IMR-90 (cell line): Measurements from ENCODE around the gene LILRA1. TPM values are rescaled to one million over a fixed set of nuclear protein-coding genes. Genes with fewer than 3 reads are reported as not detected.

Experiments
- ATAC-seq: fragments of 200-7000 bp; cut with Tn5 transposase; 2 replicates; pipeline ENCODE4 v1.9.1; 2020; ENCODE audit warnings: low read depth, mild to moderate bottlenecking, moderate library complexity
- BruUV-seq: library from RNA; stranded (reverse); fragments of 400-500 nt; replicated peaks from 2 replicates; lab custom pipeline; 2021; lab: Mats Ljungman, UMichigan
- CTCF ChIA-PET: fragments of 300-600 bp; formaldehyde crosslinking; extraction: SDS; loops from one replicate; lab custom pipeline; 2021; ENCODE audit warnings: antibody characterized with exemption; lab: Yijun Ruan, JAX
- POLR2A ChIA-PET: fragments of 300-600 bp; sonication (Branson Sonifier 250); formaldehyde crosslinking; loops from one replicate; lab custom pipeline; 2022; ENCODE audit warnings: antibody characterized with exemption; ENCODE audit not compliant: unreplicated experiment; lab: Charles Lee
- DNase-seq: peaks from one replicate; pipeline ENCODE4 v3.0.0; 2013
- H2AFZ ChIP-seq: replicated peaks from 2 replicates; pipeline ENCODE3; 2013; ENCODE audit warnings: low read length, mild to moderate bottlenecking; ENCODE audit not compliant: poor library complexity
- H2AK5ac ChIP-seq: 2 replicates; pipeline ENCODE4 v1.6.1; 2013; ENCODE audit warnings: low read depth, low read length, inconsistent platforms
- H2AK9ac ChIP-seq: replicated peaks from 2 replicates; pipeline ENCODE3; 2013; ENCODE audit warnings: mild to moderate bottlenecking, low read depth, low read length, moderate library complexity; ENCODE audit not compliant: poor library complexity
- H2BK120ac ChIP-seq: 2 replicates; pipeline ENCODE4 v1.6.1; 2013; ENCODE audit warnings: low read depth, low read length, inconsistent platforms
- H2BK15ac ChIP-seq: 3 replicates; pipeline ENCODE4 v1.6.1; 2013; ENCODE audit warnings: low read depth, low read length, inconsistent platforms
- H2BK20ac ChIP-seq: 2 replicates; pipeline ENCODE4 v1.6.1; 2013; ENCODE audit warnings: low read depth, mild to moderate bottlenecking, inconsistent platforms, low read length, moderate library complexity
- H2BK5ac ChIP-seq: 2 replicates; pipeline ENCODE4 v1.6.1; 2013; ENCODE audit warnings: mild to moderate bottlenecking, low read depth, low read length, inconsistent platforms; ENCODE audit not compliant: poor library complexity, severe bottlenecking
- H3K14ac ChIP-seq: replicated peaks from 2 replicates; pipeline ENCODE4 v1.6.1; 2013; ENCODE audit warnings: low read depth, low read length, inconsistent platforms
- H3K18ac ChIP-seq: 2 replicates; pipeline ENCODE4 v1.6.1; 2013; ENCODE audit warnings: low read depth, low read length, control low read depth
- H3K23ac ChIP-seq: 2 replicates; pipeline ENCODE4 v1.6.1; 2013; ENCODE audit warnings: low read depth, low read length, inconsistent platforms
- H3K27ac ChIP-seq: 2 replicates; pipeline ENCODE4 v1.5.1; 2013; ENCODE audit warnings: mild to moderate bottlenecking, control low read depth, low read length; ENCODE audit not compliant: insufficient read depth
- H3K27me3 ChIP-seq: 2 replicates; pipeline ENCODE4 v1.6.1; 2013; ENCODE audit warnings: low read length; ENCODE audit not compliant: control insufficient read depth, insufficient read depth
- H3K36me3 ChIP-seq: 2 replicates; pipeline ENCODE4 v1.6.1; 2013; ENCODE audit warnings: low read length, mixed read lengths; ENCODE audit not compliant: control insufficient read depth, insufficient read depth
- H3K4ac ChIP-seq: 2 replicates; pipeline ENCODE4 v1.6.1; 2013; ENCODE audit warnings: low read depth, low read length, inconsistent platforms
- H3K4me1 ChIP-seq: 2 replicates; pipeline ENCODE4 v1.6.1; 2013; ENCODE audit warnings: low read length, mixed read lengths; ENCODE audit not compliant: control insufficient read depth, insufficient read depth
- H3K4me2 ChIP-seq: 2 replicates; pipeline ENCODE4 v1.6.1; 2013; ENCODE audit warnings: low read depth, mild to moderate bottlenecking, control low read depth, low read length, moderate library complexity
- H3K4me3 ChIP-seq: 2 replicates; pipeline ENCODE4 v1.5.1; 2013; ENCODE audit warnings: low read depth, mild to moderate bottlenecking, control low read depth, low read length, moderate library complexity; ENCODE audit not compliant: insufficient read depth
- H3K56ac ChIP-seq: 2 replicates; pipeline ENCODE4 v1.6.1; 2013; ENCODE audit warnings: low read length, inconsistent platforms; ENCODE audit not compliant: insufficient read depth; ENCODE audit errors: extremely low read depth
- H3K79me1 ChIP-seq, 2 experiments: 2 replicates each; pipeline ENCODE4 v1.6.1; 2013; ENCODE audit warnings: low read length in 2 of 2, inconsistent platforms in 1 of 2, low read depth in 1 of 2
- H3K9ac ChIP-seq: 2 replicates; pipeline ENCODE4 v1.6.1; 2013; ENCODE audit warnings: low read depth, low read length, control low read depth
- H3K9me1 ChIP-seq: 2 replicates; pipeline ENCODE4 v1.6.1; 2013; ENCODE audit warnings: low read length, inconsistent platforms; ENCODE audit not compliant: insufficient read depth
- H3K9me3 ChIP-seq: 2 replicates; pipeline ENCODE4 v1.6.1; 2013; ENCODE audit warnings: low read length; ENCODE audit not compliant: control insufficient read depth, insufficient read depth
- H4K20me1 ChIP-seq: 2 replicates; pipeline ENCODE4 v1.6.1; 2013; ENCODE audit warnings: low read length, inconsistent platforms; ENCODE audit not compliant: insufficient read depth
- H4K5ac ChIP-seq: 2 replicates; pipeline ENCODE4 v1.6.1; 2013; ENCODE audit warnings: mild to moderate bottlenecking, low read depth, low read length, control low read depth
- H4K8ac ChIP-seq, 2 experiments: 2 replicates each; pipeline ENCODE4 v1.6.1; 2013; ENCODE audit warnings: low read depth in 2 of 2, low read length in 2 of 2, control low read depth in 1 of 2, inconsistent platforms in 1 of 2
- H4K91ac ChIP-seq: 2 replicates; pipeline ENCODE4 v1.6.1; 2013; ENCODE audit warnings: low read depth, low read length, inconsistent platforms; ENCODE audit not compliant: insufficient read depth
- CEBPB ChIP-seq: IDR thresholded peaks from 2 replicates; pipeline ENCODE4 v1.6.1; 2012; ENCODE audit warnings: low read depth, low read length, improper control_type of control experiment
- CHD1 ChIP-seq: IDR thresholded peaks from 2 replicates; pipeline ENCODE4 v1.6.1; 2012; ENCODE audit warnings: low read depth, low read length, improper control_type of control experiment
- MAFK ChIP-seq: IDR thresholded peaks from 2 replicates; pipeline ENCODE4 v1.6.1; 2012; ENCODE audit warnings: low read depth, low read length, improper control_type of control experiment
- MXI1 ChIP-seq: IDR thresholded peaks from 2 replicates; pipeline ENCODE4 v1.6.1; 2012; ENCODE audit warnings: low read depth, mild to moderate bottlenecking, low read length, moderate library complexity, borderline replicate concordance
- NFE2L2 ChIP-seq: fragments of 150-350 bp; IDR thresholded peaks from 2 replicates; pipeline ENCODE4 v1.6.1; 2016; ENCODE audit warnings: low read depth, mild to moderate bottlenecking, low read length
- RFX5 ChIP-seq: IDR thresholded peaks from 2 replicates; pipeline ENCODE4 v1.8.0; 2012; ENCODE audit warnings: low read depth, mild to moderate bottlenecking, low read length, moderate library complexity
- WGBS, 2 experiments: methylation state at CpG; one replicate each; pipeline versions ENCODE4 v1.1.5 to v1.1.7; 2013; ENCODE audit warnings: missing lambda C conversion rate in 2 of 2; ENCODE audit not compliant: insufficient read length in 1 of 2; ENCODE audit errors: extremely low coverage in 2 of 2; 5-methylcytosine and 5-hydroxymethylcytosine counted together
- dilution Hi-C: fragments of 300-500 bp; cut with HindIII; formaldehyde crosslinking; loops from one replicate; pipeline ENCODE4 v1.14.3; 2018; ENCODE audit warnings: low sequenced_read_pairs; ENCODE audit not compliant: unreplicated experiment
- in situ Hi-C: fragments of 300-500 bp; cut with MboI; formaldehyde crosslinking; loops from 3 replicates; pipeline ENCODE4 v1.14.3; 2019; ENCODE audit warnings: low sequenced_read_pairs, inconsistent platforms, mixed read lengths
- intact Hi-C: fragments of 100-400 bp; cut with micrococcal nuclease; formaldehyde crosslinking; loops from 2 replicates; pipeline ENCODE4 v1.10.0; 2022
- polyA plus RNA-seq, 3 experiments: library from polyadenylated mRNA; depleted of rRNA; stranded (reverse); fragments of >200 nt; gene quantifications; 2 replicates each; pipeline ENCODE4 v1.2.3, GENCODE V29; 2012; ENCODE audit warnings: low replicate concordance in 1 of 3
- total RNA-seq: library from RNA; depleted of rRNA; stranded (reverse); fragments of >200 nt; gene quantifications from 2 replicates; pipeline ENCODE4 v1.2.3, GENCODE V29; 2012

Gene LILRA1
- total and polyA plus RNA-seq, 2 of the 4 experiments (the other 2 are of a cell fraction): not detected

- no peak overlapping the region for H3K9ac ChIP-seq
Observed at GRCh38 chr19:54572696-54573311, 20.6 kb upstream of the LILRA1 start.

More at GRCh38 chr19:54572696-54573311, 20.6 kb upstream of the LILRA1 start:
- ChIA-PET POLR2A (no interaction called here), CTCF (no interaction called here)
- dilution Hi-C loops: no loop called here
- peaks cover 37% of the 10 kb centered on the region for H3K9me3 ChIP-seq
- no peaks in the 10 kb centered on the region for H4K20me1 ChIP-seq
- intact Hi-C loops: no loop called here
- H3K4me1 ChIP-seq: no peaks in the 10 kb centered on the region
- ATAC-seq (no peak), DNase-seq (no peak)
- H3K4me2 ChIP-seq: no peak overlapping the region
- H3K4ac ChIP-seq: no peak overlapping the region
- H4K91ac ChIP-seq: no peak overlapping the region
- no peak overlapping the region for H2AFZ ChIP-seq
- H3K56ac ChIP-seq: no peak overlapping the region
- in situ Hi-C loops: no loop called here
- no peak overlapping the region for H4K8ac ChIP-seq
- H3K18ac ChIP-seq: no peak overlapping the region
- H3K79me1 ChIP-seq: no peaks in the 10 kb centered on the region
- H3K27me3 ChIP-seq: no peaks in the 10 kb centered on the region
- H2BK120ac ChIP-seq: no peak overlapping the region
- H3K23ac ChIP-seq: no peak overlapping the region
- no peak overlapping the region for H3K27ac ChIP-seq
- H2AK5ac ChIP-seq: no peak overlapping the region
- TF ChIP-seq CHD1 (no peak), RFX5 (no peak), MXI1 (no peak), CEBPB (no peak), MAFK (no peak), NFE2L2 (no peak)
- WGBS, 2 experiments: no CpG with 5 or more reads among the region's 9 CpGs
- H2BK15ac ChIP-seq: no peak overlapping the region
- H2BK5ac ChIP-seq: no peak overlapping the region
- H2AK9ac ChIP-seq: no peak overlapping the region
- H2BK20ac ChIP-seq: no peak overlapping the region
- no peak overlapping the region for H4K5ac ChIP-seq
- no peak overlapping the region for H3K4me3 ChIP-seq
- H3K36me3 ChIP-seq: no peaks in the 10 kb centered on the region
- H3K9me1 ChIP-seq: no peaks in the 10 kb centered on the region
- BruUV-seq: no TSS peak
- H3K14ac ChIP-seq: no peak overlapping the region
